ENCODE data around the gene SHROOM3.

Gene SHROOM3

DNA sequence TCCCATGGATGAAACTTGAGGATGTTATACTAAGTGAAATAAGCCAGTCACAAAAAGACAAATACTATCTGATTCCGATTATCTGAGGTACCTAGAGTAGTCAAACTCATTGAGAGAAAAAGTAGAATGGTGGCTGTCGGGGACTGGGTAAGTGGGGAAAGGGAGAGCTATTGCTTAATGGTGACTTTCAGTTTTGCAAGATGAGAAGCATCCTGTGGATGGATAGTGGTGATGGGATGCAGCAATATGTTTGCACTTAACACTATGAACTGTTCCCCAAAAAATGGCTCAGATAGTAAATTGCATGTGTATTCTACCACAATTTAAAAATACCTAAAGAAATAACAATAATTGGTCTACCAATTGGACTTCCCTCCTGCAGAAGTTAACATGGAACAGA, 181.5 kb downstream of the SHROOM3 start:
- TF ChIP-seq, protein P1, sequence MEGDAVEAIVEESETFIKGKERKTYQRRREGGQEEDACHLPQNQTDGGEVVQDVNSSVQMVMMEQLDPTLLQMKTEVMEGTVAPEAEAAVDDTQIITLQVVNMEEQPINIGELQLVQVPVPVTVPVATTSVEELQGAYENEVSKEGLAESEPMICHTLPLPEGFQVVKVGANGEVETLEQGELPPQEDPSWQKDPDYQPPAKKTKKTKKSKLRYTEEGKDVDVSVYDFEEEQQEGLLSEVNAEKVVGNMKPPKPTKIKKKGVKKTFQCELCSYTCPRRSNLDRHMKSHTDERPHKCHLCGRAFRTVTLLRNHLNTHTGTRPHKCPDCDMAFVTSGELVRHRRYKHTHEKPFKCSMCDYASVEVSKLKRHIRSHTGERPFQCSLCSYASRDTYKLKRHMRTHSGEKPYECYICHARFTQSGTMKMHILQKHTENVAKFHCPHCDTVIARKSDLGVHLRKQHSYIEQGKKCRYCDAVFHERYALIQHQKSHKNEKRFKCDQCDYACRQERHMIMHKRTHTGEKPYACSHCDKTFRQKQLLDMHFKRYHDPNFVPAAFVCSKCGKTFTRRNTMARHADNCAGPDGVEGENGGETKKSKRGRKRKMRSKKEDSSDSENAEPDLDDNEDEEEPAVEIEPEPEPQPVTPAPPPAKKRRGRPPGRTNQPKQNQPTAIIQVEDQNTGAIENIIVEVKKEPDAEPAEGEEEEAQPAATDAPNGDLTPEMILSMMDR (IDR thresholded peaks at IDR 0.05; ENCODE audit: borderline replicate concordance, control extremely low read depth, extremely low read depth, insufficient read depth, missing control alignments), result no peak
- in situ Hi-C loops (cut with MboI; ENCODE audit: low sequenced_read_pairs, unreplicated experiment), result no loop called here

DNA sequence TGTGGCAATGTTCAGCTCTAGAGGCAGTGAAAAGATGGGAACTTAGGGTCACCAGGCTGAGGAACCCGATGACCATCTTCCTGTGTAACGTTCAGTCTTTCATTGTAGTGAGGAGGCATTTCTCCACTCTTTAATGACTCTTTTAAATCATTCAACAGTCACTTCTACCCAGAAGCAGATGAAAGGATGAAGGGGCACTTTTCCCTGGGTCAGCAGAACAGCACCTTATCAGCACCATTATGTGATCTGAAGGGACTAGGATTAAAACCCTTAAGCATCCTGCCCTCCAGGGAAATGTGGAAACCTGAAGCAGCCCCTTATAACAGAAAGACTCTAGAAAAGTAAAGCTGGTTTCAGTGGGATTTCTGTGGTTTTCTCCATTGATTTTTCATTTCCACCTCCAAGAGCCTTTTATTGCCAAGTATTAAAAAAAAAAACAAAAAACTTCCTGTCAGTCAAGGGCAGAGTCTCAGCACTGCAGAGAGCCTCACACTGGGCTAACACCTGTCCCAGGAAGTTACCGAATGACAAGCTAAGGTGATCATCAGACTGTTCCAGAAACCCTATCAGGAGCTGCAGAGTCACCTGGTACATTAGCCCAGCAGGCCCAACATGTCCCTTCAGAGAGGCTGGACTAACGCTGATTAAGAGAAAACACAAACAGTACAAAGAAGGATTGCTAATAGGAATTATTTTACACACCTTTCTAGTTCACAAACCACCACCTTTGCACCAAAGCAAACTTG, 185.9 kb downstream of the SHROOM3 start:
- in situ Hi-C loops (cut with MboI; ENCODE audit: low sequenced_read_pairs, unreplicated experiment), result no loop called here
- no peak for DNase-seq (ENCODE audit: low spot score)
- TF ChIP-seq, protein P1 (IDR thresholded peaks at IDR 0.05; ENCODE audit: borderline replicate concordance, control extremely low read depth, extremely low read depth, insufficient read depth, missing control alignments), result no peak

More for the DNA sequence above, 181.5 kb downstream of the SHROOM3 start:
- DNase-seq (ENCODE audit: low spot score), result no peak

DNA sequence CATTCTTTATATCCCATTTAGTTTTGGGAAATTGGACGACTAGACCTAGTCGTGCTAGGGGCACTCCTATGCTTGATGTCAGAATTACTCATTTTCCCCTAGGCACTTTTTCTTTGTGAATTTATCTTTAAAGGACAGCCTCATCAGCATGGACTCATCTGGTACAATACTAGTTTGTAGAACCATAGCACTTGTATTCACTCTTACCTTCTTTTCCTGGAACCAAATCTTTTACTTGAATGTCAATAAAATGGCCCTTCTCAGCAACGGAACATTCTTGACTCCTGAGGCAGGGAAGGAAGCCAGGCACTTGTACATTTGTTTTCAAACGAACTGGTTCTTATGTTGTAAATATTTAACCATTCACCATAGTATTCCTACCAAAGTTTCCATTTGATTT, 187.1 kb downstream of the SHROOM3 start:
- TF ChIP-seq, protein P1 (IDR thresholded peaks at IDR 0.05; ENCODE audit: borderline replicate concordance, control extremely low read depth, extremely low read depth, insufficient read depth, missing control alignments), result no peak
- no peak for DNase-seq (ENCODE audit: low spot score)
- in situ Hi-C loops (cut with MboI; ENCODE audit: low sequenced_read_pairs, unreplicated experiment), result no loop called here

DNA sequence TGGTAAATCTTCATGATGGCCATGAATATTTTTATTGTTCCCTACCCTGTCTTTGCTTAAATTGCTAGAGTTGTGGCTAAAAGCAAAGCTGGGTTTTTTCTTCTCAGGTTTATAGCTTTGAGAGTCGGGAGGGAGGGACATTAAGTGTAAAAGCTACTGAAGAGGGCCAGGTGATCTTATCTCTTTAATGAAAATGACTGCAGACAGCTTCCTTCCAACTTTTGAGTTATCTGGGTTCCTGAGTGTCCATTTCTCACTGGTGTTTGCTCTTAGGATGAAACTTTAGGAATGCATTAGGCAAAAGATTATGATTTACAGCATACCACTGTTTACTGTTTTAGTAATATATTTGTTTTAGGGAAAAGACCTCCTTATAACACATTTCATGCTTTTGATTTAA, 187.7 kb downstream of the SHROOM3 start:
- in situ Hi-C loops (cut with MboI; ENCODE audit: low sequenced_read_pairs, unreplicated experiment), result no loop called here
- DNase-seq (ENCODE audit: low spot score), result no peak
- TF ChIP-seq, protein P1 (IDR thresholded peaks at IDR 0.05; ENCODE audit: borderline replicate concordance, control extremely low read depth, extremely low read depth, insufficient read depth, missing control alignments), result no peak

DNA sequence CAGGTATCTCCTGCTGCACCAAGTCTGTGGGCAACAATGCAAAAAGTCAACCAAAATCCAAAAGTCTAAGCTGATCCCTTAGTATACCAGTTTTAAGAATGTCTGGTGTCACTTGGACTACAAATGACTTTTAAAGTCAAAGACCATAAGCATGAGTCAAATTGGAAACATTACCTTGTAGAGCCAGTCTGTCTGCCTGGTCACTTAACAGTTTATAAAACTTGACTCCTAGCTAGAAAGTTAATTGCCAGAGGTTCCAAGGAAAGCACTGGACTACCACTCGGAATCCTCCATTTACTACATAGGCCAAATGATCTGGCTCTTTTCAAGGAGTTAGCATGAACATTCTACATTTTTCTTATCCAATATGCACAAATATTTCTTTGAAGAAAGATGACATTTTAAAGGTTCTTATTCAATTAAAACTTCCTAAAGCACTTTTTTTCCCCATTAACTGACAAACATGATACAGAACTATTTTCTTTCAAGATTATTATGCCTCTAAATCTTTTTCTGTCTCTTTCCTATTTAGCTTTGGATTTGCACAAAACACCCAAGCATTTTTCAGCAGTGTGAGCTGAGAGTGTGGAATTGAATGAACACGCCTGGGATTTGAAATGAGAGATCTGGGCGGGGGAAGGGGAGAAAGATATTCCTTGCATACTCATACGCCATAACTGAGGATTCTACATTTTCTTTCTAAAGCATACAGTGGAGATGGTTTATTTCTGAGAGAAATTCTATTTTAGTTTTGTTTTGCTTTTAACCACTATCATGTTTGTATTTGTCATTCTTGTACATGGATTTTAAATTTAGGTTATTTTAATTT, 188.4 kb downstream of the SHROOM3 start:
- in situ Hi-C loops (cut with MboI; ENCODE audit: low sequenced_read_pairs, unreplicated experiment), result no loop called here
- DNase-seq (ENCODE audit: low spot score), result no peak
- TF ChIP-seq, protein P1 (IDR thresholded peaks at IDR 0.05; ENCODE audit: borderline replicate concordance, control extremely low read depth, extremely low read depth, insufficient read depth, missing control alignments), result no peak

DNA sequence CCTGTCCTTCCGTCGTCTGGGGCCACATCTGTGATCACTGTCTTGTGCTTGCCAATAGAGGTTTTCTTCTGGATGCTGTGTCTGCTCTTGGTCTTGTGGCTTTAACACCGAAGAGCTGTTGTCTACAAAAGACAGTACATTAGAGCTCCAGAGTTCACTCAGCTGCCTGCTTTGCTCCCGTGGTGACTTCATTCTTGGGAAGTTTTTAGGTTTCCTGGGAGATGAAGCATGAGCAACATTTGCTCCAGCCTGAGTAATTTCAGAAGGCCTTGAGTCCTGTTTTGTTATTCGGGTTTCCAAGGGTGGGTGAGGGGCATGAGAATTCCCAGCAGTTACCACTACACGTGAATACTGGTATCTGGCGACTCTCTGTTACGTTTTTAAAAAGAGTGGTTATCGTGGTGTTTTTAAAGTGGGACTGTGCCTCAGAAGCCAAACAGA, 189.2 kb downstream of the SHROOM3 start:
- DNase-seq (ENCODE audit: low spot score), result no peak
- TF ChIP-seq, protein P1 (IDR thresholded peaks at IDR 0.05; ENCODE audit: borderline replicate concordance, control extremely low read depth, extremely low read depth, insufficient read depth, missing control alignments), result no peak
- in situ Hi-C loops (cut with MboI; ENCODE audit: low sequenced_read_pairs, unreplicated experiment), result no loop called here

Data from GM13976 (cell line).